CD14-positive monocyte (primary cell): ENCODE measurements around the gene TGFA. TPM values are rescaled to one million over a fixed set of nuclear protein-coding genes. Genes with fewer than 3 reads are reported as not detected.
A peak's percentile ranks its signal among the peaks of the same experiment; 100 is the strongest.

Source experiments
- DNase-seq, 3 donors: peaks; one replicate each; pipeline ENCODE4 v3.0.0-alpha.2; 2011 to 2022
- H2AFZ ChIP-seq: 2 replicates; pipeline ENCODE4 v1.6.0; 2012; ENCODE audit warnings: mild to moderate bottlenecking, low read depth, low read length, inconsistent platforms; ENCODE audit not compliant: insufficient read depth, poor library complexity, severe bottlenecking
- H3K27ac ChIP-seq, 2 donors: 1 replicate in 1 of 2; 2 replicates in 1 of 2; pipeline ENCODE4 v1.5.1; 2012 to 2013; ENCODE audit warnings: low read length in 2 of 2, control low read depth in 1 of 2, inconsistent platforms in 1 of 2, low read depth in 1 of 2, mild to moderate bottlenecking in 1 of 2
- H3K27me3 ChIP-seq, 2 donors: one replicate each; pipeline versions ENCODE4 v1.6.0 to v1.6.1; 2011 to 2013; ENCODE audit warnings: low read length in 2 of 2; ENCODE audit not compliant: control insufficient read depth in 2 of 2, insufficient read depth in 2 of 2
- H3K36me3 ChIP-seq, 2 donors: replicated peaks in 1 of 2; 1 replicate in 1 of 2; 2 replicates in 1 of 2; pipeline versions ENCODE4 v1.5.1 to v1.6.1; 2012 to 2013; ENCODE audit warnings: low read length in 2 of 2, control low read depth in 1 of 2, inconsistent platforms in 1 of 2, mild to moderate bottlenecking in 1 of 2; ENCODE audit not compliant: insufficient read depth in 2 of 2, control insufficient read depth in 1 of 2
- H3K4me1 ChIP-seq, 2 donors: 1 replicate in 1 of 2; 2 replicates in 1 of 2; pipeline versions ENCODE4 v1.5.1 to v1.6.1; 2012 to 2013; ENCODE audit warnings: low read length in 2 of 2, control low read depth in 1 of 2, inconsistent platforms in 1 of 2, mild to moderate bottlenecking in 1 of 2, moderate library complexity in 1 of 2; ENCODE audit not compliant: insufficient read depth in 2 of 2, control insufficient read depth in 1 of 2
- H3K4me2 ChIP-seq: replicated peaks from 2 replicates; pipeline ENCODE3; 2012; ENCODE audit warnings: low read length, moderate library complexity, mild to moderate bottlenecking; ENCODE audit not compliant: poor library complexity, severe bottlenecking; ENCODE audit errors: extremely low read depth
- H3K4me3 ChIP-seq, 3 experiments: fragments of 200-600 bp in 1 of 3; sonication (generic) in 1 of 3; replicated peaks in 1 of 3; 1 replicate in 2 of 3; 2 replicates in 1 of 3; pipeline ENCODE4 v1.5.1; 2011 to 2013; ENCODE audit warnings: low read length in 3 of 3, mild to moderate bottlenecking in 3 of 3, control low read depth in 2 of 3, low read depth in 2 of 3, inconsistent platforms in 1 of 3, moderate library complexity in 1 of 3
- H3K79me2 ChIP-seq: 2 replicates; pipeline ENCODE4 v1.6.0; 2012; ENCODE audit warnings: mild to moderate bottlenecking, control low read depth, inconsistent platforms, low read length, moderate library complexity; ENCODE audit not compliant: insufficient read depth
- H3K9ac ChIP-seq: 2 replicates; pipeline ENCODE4 v1.6.0; 2017; ENCODE audit warnings: low read length, mild to moderate bottlenecking; ENCODE audit not compliant: insufficient read depth, poor library complexity, severe bottlenecking
- H3K9me3 ChIP-seq, 2 donors: replicated peaks in 1 of 2; 1 replicate in 1 of 2; 2 replicates in 1 of 2; pipeline versions ENCODE4 v1.5.1 to v1.6.1; 2012 to 2013; ENCODE audit warnings: low read length in 2 of 2, control low read depth in 1 of 2; ENCODE audit not compliant: control insufficient read depth in 1 of 2, insufficient read depth in 1 of 2
- H4K20me1 ChIP-seq: 2 replicates; pipeline ENCODE4 v1.6.0; 2012; ENCODE audit warnings: mild to moderate bottlenecking, low read length, control low read depth, moderate library complexity; ENCODE audit not compliant: insufficient read depth
- H3K27ac Mint-ChIP-seq, 7 donors: one replicate each; pipeline ENCODE4 v1.8.0; 2020; ENCODE audit warnings: mild to moderate bottlenecking in 7 of 7, mixed read lengths in 7 of 7, moderate library complexity in 6 of 7, inconsistent platforms in 2 of 7
- H3K27me3 Mint-ChIP-seq, 3 donors: one replicate each; pipeline ENCODE4 v1.8.0; 2021 to 2022; ENCODE audit warnings: low read depth in 3 of 3, mild to moderate bottlenecking in 3 of 3, mixed read lengths in 3 of 3, moderate library complexity in 3 of 3, inconsistent platforms in 1 of 3
- H3K36me3 Mint-ChIP-seq, 2 donors: one replicate each; pipeline ENCODE4 v1.8.0; 2020; ENCODE audit warnings: mixed read lengths in 2 of 2, inconsistent platforms in 1 of 2, mild to moderate bottlenecking in 1 of 2
- H3K4me1 Mint-ChIP-seq: one replicate; pipeline ENCODE4 v1.8.0; 2020; ENCODE audit warnings: mild to moderate bottlenecking, mixed read lengths
- H3K4me3 Mint-ChIP-seq, 2 donors: one replicate each; pipeline ENCODE4 v1.8.0; 2020; ENCODE audit warnings: mild to moderate bottlenecking in 2 of 2, mixed read lengths in 2 of 2, moderate library complexity in 1 of 2
- H3K9me3 Mint-ChIP-seq, 7 donors: one replicate each; pipeline ENCODE4 v1.8.0; 2020 to 2022; ENCODE audit warnings: mixed read lengths in 7 of 7, mild to moderate bottlenecking in 6 of 7, moderate library complexity in 6 of 7, inconsistent platforms in 2 of 7
- CTCF ChIP-seq: fragments of 200-600 bp; IDR thresholded peaks from one replicate; pipeline ENCODE4 v1.8.0; 2022; ENCODE audit warnings: antibody characterized with exemption, mild to moderate bottlenecking
- WGBS: methylation state at CpG from one replicate; pipeline ENCODE4 v1.1.5; 2013; ENCODE audit warnings: missing lambda C conversion rate; ENCODE audit not compliant: insufficient coverage; 5-methylcytosine and 5-hydroxymethylcytosine counted together
- intact Hi-C, 2 donors: fragments of 100-400 bp; cut with micrococcal nuclease; formaldehyde crosslinking; loops; one replicate each; pipeline versions ENCODE4 v1.15.0 to v1.15.1; 2023
- polyA plus RNA-seq, 3 donors: library from polyadenylated mRNA; depleted of rRNA in 1 of 3; unstranded in 2 of 3; stranded (reverse) in 1 of 3; fragments of 300-500 nt in 2 of 3; fragments of >200 nt in 1 of 3; fragmentation: Illumina TruSeq in 2 of 3; gene quantifications; 1 replicate in 2 of 3; 2 replicates in 1 of 3; pipeline ENCODE4 v1.2.3, GENCODE V29; 2012 to 2021

TGFA gene
- polyA plus RNA-seq, 3 donors, result 1.7 to 2.5 (median 1.7) TPM

GRCh38 chr2:70522627-70523026 is 31.0 kb downstream of the TGFA start:
- WGBS, result 100% methylated on average over 3 of the region's 5 CpGs
- Mint-ChIP-seq H3K27ac (peak overlapping the region in 1 of 7 donors; percentile 72), H3K4me1 (peaks cover 49% of the 10 kb centered on the region), H3K9me3 (peaks cover 0 to 2% (median 0%) of the 10 kb centered on the region in 7 donors), H3K36me3 (peaks cover 0 to 4% of the 10 kb centered on the region in 2 donors), H3K4me3 (no peak overlapping the region), H3K27me3 (peaks cover 0 to 5% (median 0%) of the 10 kb centered on the region in 3 donors)
- TF ChIP-seq CTCF, result no peak
- DNase-seq, result no peak
- H3K9ac ChIP-seq, result no peak overlapping the region
- H3K4me3 ChIP-seq, result no peak overlapping the region
- H3K79me2 ChIP-seq, result no peaks in the 10 kb centered on the region
- peak overlapping the region in 1 of 2 donors; percentile 88 for H3K27ac ChIP-seq
- no peaks in the 10 kb centered on the region for H4K20me1 ChIP-seq
- no peaks in the 10 kb centered on the region for H3K9me3 ChIP-seq
- H3K36me3 ChIP-seq, result no peaks in the 10 kb centered on the region
- H3K27me3 ChIP-seq, result no peaks in the 10 kb centered on the region
- no peak overlapping the region for H3K4me2 ChIP-seq
- peaks cover 51 to 56% of the 10 kb centered on the region in 2 donors for H3K4me1 ChIP-seq
- H2AFZ ChIP-seq, result no peak overlapping the region
- intact Hi-C loops, result no loop called here

- 76% methylated on average over 3 of the region's 3 CpGs for WGBS
- Histone ChIP-seq H3K4me2 (no peak overlapping the region), H3K36me3 (no peaks in the 10 kb centered on the region), H3K4me3 (no peak overlapping the region), H3K79me2 (no peaks in the 10 kb centered on the region), H4K20me1 (no peaks in the 10 kb centered on the region), H3K4me1 (peaks cover 60 to 63% of the 10 kb centered on the region in 2 donors), H3K27ac (no peak overlapping the region), H3K9me3 (no peaks in the 10 kb centered on the region), H3K27me3 (no peaks in the 10 kb centered on the region), H3K9ac (no peak overlapping the region), H2AFZ (no peak overlapping the region)
- Mint-ChIP-seq H3K4me3 (no peak overlapping the region), H3K36me3 (peaks cover 0 to 4% of the 10 kb centered on the region in 2 donors), H3K27me3 (peaks cover 0 to 3% (median 0%) of the 10 kb centered on the region in 3 donors), H3K9me3 (peaks cover 0 to 2% (median 0%) of the 10 kb centered on the region in 7 donors), H3K27ac (peak overlapping the region in 1 of 7 donors; percentile 72), H3K4me1 (peaks cover 57% of the 10 kb centered on the region)
- intact Hi-C loops, result no loop called here
- TF ChIP-seq CTCF, result no peak
- no peak for DNase-seq
Observed at GRCh38 chr2:70520825-70521224, 32.8 kb downstream of the TGFA start.
